CD4-positive, alpha-beta memory T cell (primary cell): ENCODE results near the gene ZXDC. TPM values are rescaled to one million over a fixed set of nuclear protein-coding genes. Genes with fewer than 3 reads are reported as not detected.
A peak's percentile ranks its signal among the peaks of the same experiment; 100 is the strongest.

Source experiments
- CTCF ChIA-PET: fragments of 350-600 bp; sonication (Branson Sonifier 250); formaldehyde crosslinking; loops from one replicate; lab custom pipeline; 2021; ENCODE audit warnings: inconsistent platforms; ENCODE audit not compliant: partially characterized antibody; lab: Charles Lee
- POLR2A ChIA-PET: fragments of 350-600 bp; sonication (Branson Sonifier 250); formaldehyde crosslinking; loops from one replicate; lab custom pipeline; 2021; ENCODE audit not compliant: partially characterized antibody; lab: Charles Lee
- DNase-seq, 5 donors: peaks; one replicate each; pipeline versions ENCODE4 v3.0.0 to v3.0.0-alpha.2; 2020 to 2022; ENCODE audit warnings: mixed read lengths in 1 of 5
- H3K27ac ChIP-seq: one replicate; pipeline ENCODE4 v1.7.0; 2013; ENCODE audit warnings: low read depth, low read length
- H3K27me3 ChIP-seq: 2 replicates; pipeline ENCODE4 v1.7.0; 2013; ENCODE audit warnings: mild to moderate bottlenecking, low read length, moderate library complexity; ENCODE audit not compliant: insufficient read depth
- H3K36me3 ChIP-seq: 2 replicates; pipeline ENCODE4 v1.7.0; 2013; ENCODE audit warnings: mild to moderate bottlenecking, low read length, moderate library complexity; ENCODE audit not compliant: insufficient read depth
- H3K4me1 ChIP-seq: 2 replicates; pipeline ENCODE4 v1.7.0; 2013; ENCODE audit warnings: mild to moderate bottlenecking, low read length, moderate library complexity; ENCODE audit not compliant: insufficient read depth
- H3K4me3 ChIP-seq, 2 donors: one replicate each; pipeline ENCODE4 v1.7.0; 2013; ENCODE audit warnings: low read length in 2 of 2, mild to moderate bottlenecking in 1 of 2
- H3K9me3 ChIP-seq, 2 donors: one replicate each; pipeline ENCODE4 v1.7.0; 2013; ENCODE audit warnings: low read length in 2 of 2, control low read depth in 1 of 2; ENCODE audit not compliant: control insufficient read depth in 1 of 2
- H3K27ac Mint-ChIP-seq, 7 donors: one replicate each; pipeline ENCODE4 v1.8.0; 2020 to 2021; ENCODE audit warnings: mixed read lengths in 7 of 7, mild to moderate bottlenecking in 6 of 7, inconsistent platforms in 3 of 7, moderate library complexity in 3 of 7
- H3K27me3 Mint-ChIP-seq, 2 donors: one replicate each; pipeline ENCODE4 v1.8.0; 2020 to 2021; ENCODE audit warnings: mixed read lengths in 2 of 2
- H3K36me3 Mint-ChIP-seq, 2 donors: one replicate each; pipeline ENCODE4 v1.8.0; 2020 to 2021; ENCODE audit warnings: mixed read lengths in 2 of 2, inconsistent platforms in 1 of 2, mild to moderate bottlenecking in 1 of 2
- H3K4me1 Mint-ChIP-seq, 4 donors: one replicate each; pipeline ENCODE4 v1.8.0; 2020 to 2021; ENCODE audit warnings: mixed read lengths in 4 of 4, mild to moderate bottlenecking in 1 of 4
- H3K4me3 Mint-ChIP-seq, 8 donors: one replicate each; pipeline ENCODE4 v1.8.0; 2020 to 2021; ENCODE audit warnings: mixed read lengths in 8 of 8, mild to moderate bottlenecking in 7 of 8, moderate library complexity in 6 of 8, inconsistent platforms in 3 of 8
- H3K9me3 Mint-ChIP-seq, 8 donors: one replicate each; pipeline ENCODE4 v1.8.0; 2020 to 2021; ENCODE audit warnings: mixed read lengths in 8 of 8, mild to moderate bottlenecking in 5 of 8, inconsistent platforms in 3 of 8, moderate library complexity in 1 of 8
- intact Hi-C: fragments of 100-400 bp; cut with micrococcal nuclease; formaldehyde crosslinking; loops from one replicate; pipeline ENCODE4 v1.15.1; 2023
- polyA plus RNA-seq, 2 donors: library from polyadenylated mRNA; unstranded; fragments of 300-500 nt; fragmentation: Illumina TruSeq; gene quantifications; one replicate each; pipeline ENCODE4 v1.2.3, GENCODE V29; 2021
- total RNA-seq, 2 experiments: library from RNA; stranded (reverse); gene quantifications; one replicate each; pipeline ENCODE4 v1.2.3, GENCODE V29; 2021

Gene ZXDC
- total and polyA plus RNA-seq, 4 experiments from 2014 or later = 10.3 to 66.3 (median 42.9) TPM

- peaks cover 48 to 61% of the 10 kb centered on the region in 2 donors for H3K27me3 Mint-ChIP-seq
- ChIA-PET CTCF (no interaction called here), POLR2A (no interaction called here)
- Histone ChIP-seq H3K4me3 (no peak overlapping the region), H3K4me1 (no peaks in the 10 kb centered on the region), H3K36me3 (no peaks in the 10 kb centered on the region), H3K9me3 (no peaks in the 10 kb centered on the region), H3K27ac (no peak overlapping the region), H3K27me3 (no peaks in the 10 kb centered on the region)
- no peak overlapping the region for H3K27ac Mint-ChIP-seq
- H3K4me3 Mint-ChIP-seq = no peak overlapping the region
- intact Hi-C loops = no loop called here
- H3K9me3 Mint-ChIP-seq = no peaks in the 10 kb centered on the region
- H3K4me1 Mint-ChIP-seq = peaks cover 0 to 6% (median 2%) of the 10 kb centered on the region in 4 donors
- H3K36me3 Mint-ChIP-seq = no peaks in the 10 kb centered on the region
- DNase-seq = no peak
Measured at GRCh38 chr3:126390201-126390600, 85.5 kb downstream of the ZXDC start.

DNA sequence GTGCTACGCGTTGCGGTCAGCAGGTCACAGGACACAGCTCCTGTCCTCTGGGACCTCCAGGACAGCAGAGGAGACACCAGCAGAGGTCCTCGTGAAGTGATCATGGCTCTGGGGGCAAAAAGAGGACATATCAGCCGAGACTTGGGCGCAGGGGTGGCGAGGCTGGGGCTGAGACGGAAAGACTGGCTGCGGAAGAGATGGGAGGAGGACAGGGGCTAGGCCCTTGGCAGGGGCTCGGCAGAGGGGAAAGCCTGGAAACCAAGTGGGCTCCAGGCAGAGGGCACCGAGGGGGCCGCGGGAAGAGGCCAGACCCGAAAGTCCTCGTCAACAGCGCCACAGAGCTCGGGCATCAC, 85.9 kb downstream of the ZXDC start:
- no peaks in the 10 kb centered on the region for H3K36me3 ChIP-seq
- no peaks in the 10 kb centered on the region for H3K4me1 ChIP-seq
- H3K27ac Mint-ChIP-seq = peak overlapping the region in 1 of 7 donors; percentile 19
- no peak overlapping the region for H3K27ac ChIP-seq
- H3K4me1 Mint-ChIP-seq = peaks cover 0 to 6% (median 2%) of the 10 kb centered on the region in 4 donors
- H3K4me3 Mint-ChIP-seq = peak overlapping the region in 3 of 8 donors; percentile 30 to 61 (median 53)
- H3K4me3 ChIP-seq = no peak overlapping the region
- H3K9me3 Mint-ChIP-seq = no peaks in the 10 kb centered on the region
- DNase-seq = no peak
- POLR2A ChIA-PET = no interaction called here
- peaks cover 49 to 60% of the 10 kb centered on the region in 2 donors for H3K27me3 Mint-ChIP-seq
- no peaks in the 10 kb centered on the region for H3K27me3 ChIP-seq
- H3K36me3 Mint-ChIP-seq = no peaks in the 10 kb centered on the region
- intact Hi-C loops = no loop called here
- CTCF ChIA-PET = no interaction called here
- no peaks in the 10 kb centered on the region for H3K9me3 ChIP-seq

DNA sequence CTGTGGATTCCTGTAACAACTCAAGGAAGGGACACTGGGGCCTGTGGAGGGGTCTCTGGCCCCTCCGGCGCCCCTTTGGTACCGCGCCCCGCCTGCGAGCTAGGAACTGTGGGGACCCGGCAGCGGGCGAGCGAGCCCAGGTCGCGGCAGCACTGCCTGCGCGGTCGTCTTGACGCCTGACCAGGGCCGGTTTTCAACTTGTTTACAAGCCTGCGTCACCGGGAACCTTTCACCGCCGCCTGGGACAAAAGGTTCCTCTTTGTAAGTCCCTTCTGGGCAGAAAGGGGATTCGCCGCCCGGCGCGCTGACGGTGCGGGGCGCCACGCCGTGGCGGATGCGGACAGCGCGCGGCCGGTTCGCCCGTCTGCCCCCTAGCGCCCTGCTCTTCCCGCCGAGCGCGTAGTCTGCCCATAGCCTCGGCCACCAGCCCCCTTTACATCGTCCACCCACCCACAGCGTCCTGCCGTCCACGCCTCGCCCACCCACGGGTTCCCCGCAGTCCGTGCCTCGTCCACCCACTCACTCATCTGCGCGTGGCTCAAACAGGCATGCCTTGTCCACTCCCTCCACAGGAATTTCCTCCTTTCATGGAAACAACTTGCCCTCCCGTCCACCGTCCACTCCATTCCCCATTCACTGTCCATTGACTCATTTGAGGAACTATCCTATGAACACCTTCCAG, 86.4 kb downstream of the ZXDC start:
- peak in 2 of 5 donors; percentile 12 to 14 for DNase-seq
- Mint-ChIP-seq H3K27ac (peak overlapping the region in 1 of 7 donors; percentile 19), H3K4me1 (peaks cover 0 to 6% (median 2%) of the 10 kb centered on the region in 4 donors), H3K4me3 (peak overlapping the region in 3 of 8 donors; percentile 30 to 61 (median 53)), H3K36me3 (no peaks in the 10 kb centered on the region), H3K27me3 (peaks cover 47 to 60% of the 10 kb centered on the region in 2 donors), H3K9me3 (peaks cover 0 to under 1% (median 0%) of the 10 kb centered on the region in 8 donors)
- POLR2A ChIA-PET = no interaction called here
- CTCF ChIA-PET = interaction anchor here (1.3 kb wide), 1 partner anchor 254 kb away, joined by 4 read pairs; no protein-coding TSS in a partner anchor
- H3K4me1 ChIP-seq = no peaks in the 10 kb centered on the region
- H3K36me3 ChIP-seq = no peaks in the 10 kb centered on the region
- intact Hi-C loops = no loop called here
- no peak overlapping the region for H3K27ac ChIP-seq
- no peaks in the 10 kb centered on the region for H3K27me3 ChIP-seq
- H3K4me3 ChIP-seq = no peak overlapping the region
- H3K9me3 ChIP-seq = no peaks in the 10 kb centered on the region

Other genes starting within 250 kb of the ZXDC start
- under 1 TPM; 0.67 to 0.72 TPM for gene KLF15, start 118.5 kb downstream of the ZXDC start, total RNA-seq
- gene KLF15, start 118.5 kb downstream of the ZXDC start, polyA plus RNA-seq = not detected
- gene CFAP100, start 81.0 kb downstream of the ZXDC start, total RNA-seq = not detected
- gene CFAP100, start 81.0 kb downstream of the ZXDC start, polyA plus RNA-seq = not detected
- gene UROC1, start 41.9 kb upstream of the ZXDC start, total RNA-seq = not detected
- not detected for gene UROC1, start 41.9 kb upstream of the ZXDC start, polyA plus RNA-seq
- under 1 TPM; 0.23 to 0.42 TPM for gene CHST13, start 48.3 kb upstream of the ZXDC start, total RNA-seq
- not detected for gene CHST13, start 48.3 kb upstream of the ZXDC start, polyA plus RNA-seq
- gene C3orf22, start 83.0 kb upstream of the ZXDC start, total RNA-seq = not detected
- not detected for gene C3orf22, start 83.0 kb upstream of the ZXDC start, polyA plus RNA-seq
- gene TXNRD3, start 179.2 kb upstream of the ZXDC start, total RNA-seq = under 1 TPM; 0.87 to 0.97 TPM
- 1 to 10 TPM in 1 of 2 donors, under 1 TPM in 1; 0.77 to 1.0 TPM for gene TXNRD3, start 179.2 kb upstream of the ZXDC start, polyA plus RNA-seq
- 1 to 10 TPM; 7.3 to 8.9 TPM for gene CHCHD6, start 228.3 kb upstream of the ZXDC start, total RNA-seq
- 10 to 100 TPM; 11.5 to 12.3 TPM for gene CHCHD6, start 228.3 kb upstream of the ZXDC start, polyA plus RNA-seq